ENCODE results near the gene RIMS4.
A peak's percentile ranks its signal among the peaks of the same experiment; 100 is the strongest.

The RIMS4 gene

GRCh38 chr20:44722990-44723389, 87.4 kb downstream of the RIMS4 start:
- TF ChIP-seq CTCF (conservative IDR thresholded peaks at IDR 0.05): no peak

GRCh38 chr20:44721785-44722054, 88.6 kb downstream of the RIMS4 start:
- no peak overlapping the region for H3K27ac ChIP-seq
- no peak for TF ChIP-seq CTCF (conservative IDR thresholded peaks at IDR 0.05)

More at GRCh38 chr20:44722990-44723389, 87.4 kb downstream of the RIMS4 start:
- H3K27ac ChIP-seq: no peak overlapping the region

- TF ChIP-seq CTCF (conservative IDR thresholded peaks at IDR 0.05): no peak
- no peak overlapping the region for H3K27ac ChIP-seq
These were observed 89.2 kb downstream of the RIMS4 start for GRCh38 chr20:44720997-44721784.

- H3K27ac ChIP-seq: no peak overlapping the region
- no peak for TF ChIP-seq CTCF (conservative IDR thresholded peaks at IDR 0.05)
These were observed 89.7 kb downstream of the RIMS4 start for GRCh38 chr20:44720621-44720996.

- no peak overlapping the region for H3K27ac ChIP-seq
These were observed 90.5 kb downstream of the RIMS4 start for GRCh38 chr20:44719841-44720240.

GRCh38 chr20:44717986-44718385, 92.4 kb downstream of the RIMS4 start:
- H3K27ac ChIP-seq: no peak overlapping the region
- peak; percentile 23; the same call in 1 of the 2 replicates for TF ChIP-seq CTCF (conservative IDR thresholded peaks at IDR 0.05)

More at GRCh38 chr20:44719841-44720240, 90.5 kb downstream of the RIMS4 start:
- TF ChIP-seq CTCF (conservative IDR thresholded peaks at IDR 0.05): no peak

GRCh38 chr20:44716309-44717106, 93.8 kb downstream of the RIMS4 start:
- no peak overlapping the region for H3K27ac ChIP-seq
- TF ChIP-seq CTCF (conservative IDR thresholded peaks at IDR 0.05): no peak

All from VCaP (cell line).